BLaER1 treated with 17β-estradiol and CSF1 and Interleukin-3, amounts not matched to agents 10 nM and 100 nM (cell line): ENCODE data around the gene ANK2.

Experiments used
- H3K27ac ChIP-seq, 11 experiments: shearing (Covaris generic); formaldehyde crosslinking; 2 replicates each; pipeline ENCODE4 v1.8.1; 2022
- H3K27me3 ChIP-seq, 11 experiments: shearing (Covaris generic); formaldehyde crosslinking; 2 replicates each; pipeline ENCODE4 v1.8.1; 2022
- H3K36me3 ChIP-seq, 11 experiments: shearing (Covaris generic); formaldehyde crosslinking; 2 replicates each; pipeline ENCODE4 v1.8.1; 2022
- H3K4me1 ChIP-seq, 10 experiments: shearing (Covaris generic); formaldehyde crosslinking; 2 replicates each; pipeline ENCODE4 v1.8.1; 2022
- H3K4me2 ChIP-seq, 11 experiments: shearing (Covaris generic); formaldehyde crosslinking; 2 replicates each; pipeline ENCODE4 v1.8.1; 2022
- H3K4me3 ChIP-seq, 10 experiments: shearing (Covaris generic); formaldehyde crosslinking; 2 replicates each; pipeline ENCODE4 v1.8.1; 2022
- H3K9ac ChIP-seq, 11 experiments: shearing (Covaris generic); formaldehyde crosslinking; 2 replicates each; pipeline ENCODE4 v1.8.1; 2022
- H3K9me3 ChIP-seq, 11 experiments: shearing (Covaris generic); formaldehyde crosslinking; replicated peaks in 1 of 11; 2 replicates each; pipeline ENCODE4 v1.8.1; 2022
- H4K20me1 ChIP-seq, 11 experiments: shearing (Covaris generic); formaldehyde crosslinking; 2 replicates each; pipeline ENCODE4 v1.8.1; 2022
- Cebpa-rat ChIP-seq, 11 experiments: shearing (Covaris generic); IDR thresholded peaks; 2 replicates each; pipeline ENCODE4 v1.8.1; 2022

The ANK2 gene

DNA sequence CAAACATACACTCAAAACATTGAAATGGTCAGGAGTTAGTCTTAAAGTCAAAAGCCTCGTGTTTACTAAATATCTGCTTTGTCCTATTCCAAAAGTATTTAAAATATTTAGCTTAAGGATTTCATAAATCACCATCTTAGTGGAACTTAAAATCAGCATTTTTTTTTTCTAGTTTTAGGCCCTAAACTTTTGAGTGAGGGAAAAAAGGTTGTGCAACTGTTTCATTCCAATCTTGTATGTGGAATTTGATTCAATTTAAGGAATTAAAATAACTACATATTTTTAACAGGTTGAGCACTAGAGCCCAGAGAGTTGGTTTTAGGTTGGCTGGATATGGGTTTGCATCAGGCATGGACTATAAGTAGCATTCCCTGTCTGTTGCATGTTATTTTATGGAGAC is 35.7 kb upstream of the ANK2 start:
- Histone ChIP-seq H3K9ac (no peak overlapping the region), H3K4me1 (no peaks in the 10 kb centered on the region), H3K27me3 (no peaks in the 10 kb centered on the region), H3K9me3 (no peaks in the 10 kb centered on the region), H3K36me3 (no peaks in the 10 kb centered on the region), H4K20me1 (no peaks in the 10 kb centered on the region), H3K27ac (no peak overlapping the region), H3K4me2 (no peak overlapping the region), H3K4me3 (no peak overlapping the region)
- no peak for TF ChIP-seq Cebpa-rat (IDR thresholded peaks at IDR 0.05)

DNA sequence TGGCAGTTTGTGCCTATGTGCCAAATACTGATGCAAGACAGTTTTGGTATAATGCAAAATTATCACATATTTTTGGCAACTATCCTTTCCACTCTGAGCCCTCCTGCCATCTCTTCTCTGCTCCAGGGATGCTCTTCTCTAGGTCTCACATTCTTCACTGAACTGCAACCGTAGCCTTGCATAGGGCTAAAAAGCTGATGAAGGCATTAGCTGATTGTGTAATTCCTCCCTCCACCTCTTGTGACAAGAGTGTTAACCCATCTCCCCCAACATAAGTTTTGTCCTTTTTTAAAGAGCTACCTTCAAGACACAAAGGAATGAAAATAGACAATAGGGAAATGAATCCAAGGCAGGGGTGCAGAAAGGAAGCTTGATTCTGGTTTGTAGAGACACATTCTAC is 33.1 kb upstream of the ANK2 start:
- no peaks in the 10 kb centered on the region for H3K27me3 ChIP-seq
- no peak for TF ChIP-seq Cebpa-rat (IDR thresholded peaks at IDR 0.05)

DNA sequence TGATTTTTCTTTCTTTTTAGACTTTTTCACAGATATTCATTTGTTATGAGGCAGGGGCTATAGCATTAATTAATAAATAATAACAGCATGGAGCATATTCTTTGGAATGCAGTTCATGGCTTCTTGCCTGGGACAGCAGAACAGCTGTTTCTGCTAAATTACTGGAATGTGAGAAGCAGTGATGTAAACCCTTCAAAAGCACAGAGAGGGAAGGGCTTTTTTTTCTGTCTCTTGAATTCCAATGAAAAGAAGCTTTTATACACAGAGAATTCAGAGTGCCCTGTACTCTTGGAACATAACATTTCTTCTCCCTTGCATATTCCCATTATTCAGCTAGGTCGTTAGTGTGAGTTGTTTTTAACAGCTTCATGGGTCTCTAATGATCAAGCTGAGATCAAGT is 28.5 kb upstream of the ANK2 start:
- no peak for TF ChIP-seq Cebpa-rat (IDR thresholded peaks at IDR 0.05)
- no peak overlapping the region for H3K4me2 ChIP-seq
- H3K9ac ChIP-seq = no peak overlapping the region
- no peaks in the 10 kb centered on the region for H3K36me3 ChIP-seq
- no peak overlapping the region for H3K27ac ChIP-seq
- H3K27me3 ChIP-seq = no peaks in the 10 kb centered on the region
- no peaks in the 10 kb centered on the region for H3K4me1 ChIP-seq
- no peaks in the 10 kb centered on the region for H4K20me1 ChIP-seq
- no peak overlapping the region for H3K4me3 ChIP-seq
- no peaks in the 10 kb centered on the region for H3K9me3 ChIP-seq

More for the DNA sequence above, 33.1 kb upstream of the ANK2 start:
- Histone ChIP-seq H3K9ac (no peak overlapping the region), H3K27ac (no peak overlapping the region), H3K9me3 (no peaks in the 10 kb centered on the region), H3K4me1 (no peaks in the 10 kb centered on the region), H3K4me2 (no peak overlapping the region), H3K36me3 (no peaks in the 10 kb centered on the region), H3K4me3 (no peak overlapping the region), H4K20me1 (no peaks in the 10 kb centered on the region)

DNA sequence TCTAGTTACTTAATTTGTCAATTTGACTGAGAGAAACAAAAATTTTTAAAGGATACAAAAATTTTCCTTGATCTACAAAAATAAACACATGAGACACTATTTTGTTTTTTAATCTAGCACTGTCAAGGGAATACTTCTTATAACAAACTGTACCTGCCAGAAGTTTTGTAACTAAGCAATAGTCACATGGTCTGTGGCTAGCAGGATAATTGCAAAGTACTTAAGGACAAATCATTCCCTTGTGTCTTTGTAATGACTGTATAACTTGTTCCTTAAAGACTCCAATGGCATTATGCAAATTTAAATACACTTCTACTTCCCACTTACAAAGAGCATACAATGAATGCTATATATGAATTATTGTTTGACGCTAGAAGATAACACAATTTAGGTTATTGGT is 25.1 kb upstream of the ANK2 start:
- H3K27ac ChIP-seq = no peak overlapping the region
- no peak overlapping the region for H3K4me2 ChIP-seq
- TF ChIP-seq Cebpa-rat (IDR thresholded peaks at IDR 0.05) = no peak
- no peaks in the 10 kb centered on the region for H3K9me3 ChIP-seq
- no peak overlapping the region for H3K9ac ChIP-seq
- no peaks in the 10 kb centered on the region for H3K4me1 ChIP-seq
- H3K27me3 ChIP-seq = no peaks in the 10 kb centered on the region
- no peaks in the 10 kb centered on the region for H4K20me1 ChIP-seq
- H3K4me3 ChIP-seq = no peak overlapping the region
- no peaks in the 10 kb centered on the region for H3K36me3 ChIP-seq

DNA sequence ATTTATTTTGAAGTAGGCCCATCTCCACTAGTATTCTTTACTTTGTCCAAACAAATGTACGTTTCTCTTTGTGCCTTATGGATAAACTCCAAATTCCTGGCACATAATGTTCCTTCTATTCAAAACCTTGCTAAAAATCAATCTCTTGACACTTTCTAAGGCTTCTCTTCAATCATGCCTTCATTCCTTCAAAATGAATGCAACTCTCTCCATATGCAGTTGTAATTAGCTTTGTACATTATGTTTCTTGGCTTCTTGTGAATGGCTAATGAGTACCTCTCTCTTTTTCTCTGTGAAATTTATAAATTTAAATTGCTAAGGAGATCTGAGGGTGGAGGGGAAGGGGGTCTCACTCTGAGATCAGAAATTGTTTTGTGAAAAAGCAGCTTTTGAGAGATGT is 24.0 kb upstream of the ANK2 start:
- H3K4me1 ChIP-seq = no peaks in the 10 kb centered on the region
- H3K27ac ChIP-seq = no peak overlapping the region
- no peaks in the 10 kb centered on the region for H3K27me3 ChIP-seq
- no peaks in the 10 kb centered on the region for H3K9me3 ChIP-seq
- no peak for TF ChIP-seq Cebpa-rat (IDR thresholded peaks at IDR 0.05)
- no peak overlapping the region for H3K4me2 ChIP-seq
- H3K9ac ChIP-seq = no peak overlapping the region
- no peaks in the 10 kb centered on the region for H3K36me3 ChIP-seq
- no peaks in the 10 kb centered on the region for H4K20me1 ChIP-seq
- H3K4me3 ChIP-seq = no peak overlapping the region

DNA sequence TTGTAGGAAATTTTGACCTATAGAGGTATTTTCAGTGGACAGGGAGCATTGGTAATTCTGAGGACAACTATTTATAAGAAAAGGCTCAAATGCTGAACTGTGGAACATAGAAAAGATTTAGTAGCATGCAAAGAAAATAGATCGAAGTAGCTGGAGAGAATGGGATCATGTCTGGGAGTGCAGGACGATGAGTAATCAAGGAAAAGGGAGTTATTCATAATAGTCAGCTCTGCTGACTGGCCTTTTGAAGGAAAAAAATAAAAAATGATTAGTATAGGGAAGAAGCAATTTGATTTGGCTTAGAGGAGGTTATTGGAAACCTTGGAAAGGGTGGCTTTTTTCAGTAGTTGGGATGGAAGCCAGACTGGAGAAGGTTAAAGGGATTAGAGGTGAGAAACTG is 22.9 kb upstream of the ANK2 start:
- Histone ChIP-seq H4K20me1 (no peaks in the 10 kb centered on the region), H3K4me1 (no peaks in the 10 kb centered on the region), H3K9me3 (no peaks in the 10 kb centered on the region), H3K27me3 (no peaks in the 10 kb centered on the region), H3K27ac (no peak overlapping the region), H3K4me3 (no peak overlapping the region), H3K36me3 (no peaks in the 10 kb centered on the region), H3K4me2 (no peak overlapping the region), H3K9ac (no peak overlapping the region)
- TF ChIP-seq Cebpa-rat (IDR thresholded peaks at IDR 0.05) = no peak

DNA sequence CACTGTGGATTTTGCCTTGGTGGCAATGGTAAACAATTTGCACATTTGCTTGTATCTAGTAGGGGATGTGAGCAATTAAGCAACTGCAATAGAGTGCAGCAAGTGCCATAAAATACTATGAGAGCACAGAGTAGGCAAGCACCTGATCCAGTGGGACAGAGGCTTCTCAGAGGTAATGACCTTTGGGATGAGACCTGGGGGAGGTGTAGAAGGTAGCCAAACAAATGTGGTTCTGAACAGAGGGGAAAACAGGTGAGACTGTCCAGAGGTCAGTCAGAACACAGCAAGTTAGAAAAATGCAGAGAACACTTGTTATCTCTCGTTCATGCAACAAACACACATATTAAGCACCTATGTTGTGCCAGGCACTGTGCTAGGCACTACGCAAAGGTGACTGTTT is 21.4 kb upstream of the ANK2 start:
- TF ChIP-seq Cebpa-rat (IDR thresholded peaks at IDR 0.05) = no peak
- no peaks in the 10 kb centered on the region for H3K27me3 ChIP-seq
- H3K36me3 ChIP-seq = no peaks in the 10 kb centered on the region

DNA sequence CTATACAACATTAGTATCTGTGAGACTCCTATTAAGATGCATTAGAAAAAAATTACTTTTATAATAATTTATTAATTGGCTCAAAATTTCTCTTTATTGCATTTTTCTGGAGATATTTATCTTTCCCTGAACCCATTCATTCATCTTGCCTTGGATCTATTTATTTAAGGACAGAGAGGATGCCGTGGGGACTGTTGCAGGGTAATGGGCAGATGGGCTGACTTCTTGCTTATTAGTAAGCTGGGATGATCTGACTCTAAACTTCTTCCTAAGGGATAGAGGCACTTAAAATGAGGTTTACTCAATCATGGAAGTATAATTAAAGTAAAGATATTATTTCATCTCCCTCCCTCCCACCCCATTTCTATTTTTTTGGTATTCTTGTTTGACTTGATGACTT is 18.2 kb upstream of the ANK2 start:
- Histone ChIP-seq H3K4me1 (no peaks in the 10 kb centered on the region), H3K9ac (no peak overlapping the region), H3K27me3 (no peaks in the 10 kb centered on the region), H3K36me3 (no peaks in the 10 kb centered on the region), H3K27ac (no peak overlapping the region), H3K4me2 (no peak overlapping the region), H3K4me3 (no peak overlapping the region), H4K20me1 (no peaks in the 10 kb centered on the region), H3K9me3 (no peaks in the 10 kb centered on the region)
- no peak for TF ChIP-seq Cebpa-rat (IDR thresholded peaks at IDR 0.05)

More for the DNA sequence above, 21.4 kb upstream of the ANK2 start:
- Histone ChIP-seq H4K20me1 (no peaks in the 10 kb centered on the region), H3K9ac (no peak overlapping the region), H3K4me2 (no peak overlapping the region), H3K9me3 (no peaks in the 10 kb centered on the region), H3K4me3 (no peak overlapping the region), H3K4me1 (no peaks in the 10 kb centered on the region), H3K27ac (no peak overlapping the region)

DNA sequence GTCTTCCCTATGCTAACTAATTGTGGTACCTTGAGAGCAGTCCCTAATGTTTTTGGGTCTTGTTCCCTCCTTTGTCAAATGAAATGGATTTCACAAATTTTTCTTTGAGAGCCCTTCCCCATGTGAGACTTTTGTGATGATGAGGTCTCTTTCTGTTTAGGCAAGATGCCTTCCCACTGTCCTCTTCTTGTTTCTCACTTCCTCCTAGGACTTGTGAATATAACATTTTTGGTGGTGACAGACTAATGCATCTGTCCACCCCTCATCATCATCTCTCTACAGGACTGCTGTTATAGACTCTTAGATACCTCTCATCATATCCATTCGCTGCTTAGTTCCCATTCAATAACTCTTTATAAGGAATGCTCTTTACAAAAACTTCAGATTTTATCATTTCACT is 8.7 kb upstream of the ANK2 start:
- Histone ChIP-seq H3K27ac (no peak overlapping the region), H3K4me1 (peaks cover 0 to 5% (median 0%) of the 10 kb centered on the region in 10 experiments; a peak in 1 of 20 replicates), H3K4me2 (no peak overlapping the region), H3K4me3 (no peak overlapping the region), H3K9me3 (peaks cover 0 to 12% (median 0%) of the 10 kb centered on the region in 11 experiments; a peak in 5 of 22 replicates), H3K27me3 (no peaks in the 10 kb centered on the region), H4K20me1 (no peaks in the 10 kb centered on the region), H3K36me3 (no peaks in the 10 kb centered on the region), H3K9ac (no peak overlapping the region)
- no peak for TF ChIP-seq Cebpa-rat (IDR thresholded peaks at IDR 0.05)

DNA sequence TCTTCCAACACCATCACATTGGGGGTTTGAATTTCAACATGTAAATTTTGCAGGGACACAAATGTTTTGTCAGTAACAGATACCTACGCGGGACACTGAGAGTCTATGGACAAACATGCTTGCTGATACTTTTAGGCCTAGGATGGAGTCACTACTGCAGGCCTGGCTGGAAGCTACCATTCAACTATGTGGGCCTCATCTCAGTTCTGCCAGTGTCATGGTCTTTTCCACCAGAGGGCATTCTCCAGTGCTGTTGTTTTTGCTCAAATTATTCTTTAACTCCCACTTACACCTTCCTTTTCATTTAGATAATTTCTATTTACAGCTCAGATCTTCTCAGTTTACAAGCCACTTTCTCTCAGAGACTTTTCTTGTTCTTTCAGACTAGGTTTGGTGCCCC is 7.0 kb upstream of the ANK2 start:
- Histone ChIP-seq H3K36me3 (no peaks in the 10 kb centered on the region), H4K20me1 (no peaks in the 10 kb centered on the region), H3K27ac (no peak overlapping the region), H3K9ac (no peak overlapping the region), H3K4me2 (no peak overlapping the region), H3K27me3 (no peaks in the 10 kb centered on the region), H3K9me3 (peaks cover 0 to 12% (median 0%) of the 10 kb centered on the region in 11 experiments; a peak in 5 of 22 replicates), H3K4me1 (peaks cover 0 to 5% (median 0%) of the 10 kb centered on the region in 10 experiments; a peak in 1 of 20 replicates), H3K4me3 (no peak overlapping the region)
- no peak for TF ChIP-seq Cebpa-rat (IDR thresholded peaks at IDR 0.05)
